Suprapubic skin (tissue), 4 donors: ENCODE measurements around the gene CD44. TPM values are rescaled to one million over a fixed set of nuclear protein-coding genes. Genes with fewer than 3 reads are reported as not detected.
A peak's percentile ranks its signal among the peaks of the same experiment; 100 is the strongest.

ENCODE experiments used
- DNase-seq, 2 donors: peaks; one replicate each; pipeline ENCODE4 v3.0.0-alpha.2; 2019; ENCODE audit warnings: low spot score in 2 of 2
- H3K27ac ChIP-seq: fragments of 200-600 bp; sonication (generic); one replicate; pipeline ENCODE4 v1.5.1; 2019
- H3K27me3 ChIP-seq: fragments of 200-600 bp; sonication (generic); one replicate; pipeline ENCODE4 v1.5.1; 2019
- H3K36me3 ChIP-seq: fragments of 200-600 bp; sonication (generic); one replicate; pipeline ENCODE4 v1.5.1; 2019
- H3K4me1 ChIP-seq: fragments of 200-600 bp; sonication (generic); one replicate; pipeline ENCODE4 v1.5.1; 2019
- H3K4me3 ChIP-seq: fragments of 200-600 bp; sonication (generic); one replicate; pipeline ENCODE4 v1.5.1; 2019; ENCODE audit warnings: mild to moderate bottlenecking
- H3K9me3 ChIP-seq: fragments of 200-600 bp; sonication (generic); one replicate; pipeline ENCODE4 v1.5.1; 2019
- CTCF ChIP-seq, 2 donors: fragments of 200-600 bp in 1 of 2; fragments of 450-650 bp in 1 of 2; sonication (generic) in 1 of 2; IDR thresholded peaks; one replicate each; pipeline ENCODE4 v1.5.1; 2016 to 2019; ENCODE audit warnings: antibody characterized with exemption in 2 of 2, mild to moderate bottlenecking in 1 of 2, moderate library complexity in 1 of 2
- EP300 ChIP-seq: sonication (generic); formaldehyde crosslinking; IDR thresholded peaks from one replicate; pipeline ENCODE4 v1.6.1; 2017; ENCODE audit warnings: antibody characterized with exemption
- POLR2A ChIP-seq, 2 donors: fragments of 450-650 bp; IDR thresholded peaks; one replicate each; pipeline ENCODE4 v1.6.1; 2017; ENCODE audit warnings: antibody characterized with exemption in 2 of 2, mild to moderate bottlenecking in 2 of 2, moderate library complexity in 2 of 2
- POLR2AphosphoS5 ChIP-seq, 3 donors: sonication (generic); formaldehyde crosslinking; IDR thresholded peaks; one replicate each; pipeline ENCODE4 v1.6.1; 2017; ENCODE audit warnings: antibody characterized with exemption in 3 of 3
- WGBS: methylation state at CpG from one replicate; pipeline ENCODE4 v1.1.5; 2018; 5-methylcytosine and 5-hydroxymethylcytosine counted together
- total RNA-seq, 4 donors: library from RNA; depleted of rRNA; stranded (reverse); fragments of >200 nt; gene quantifications; one replicate each; pipeline ENCODE4 v1.1.0, GENCODE V29; 2016

Gene CD44
- total RNA-seq, 4 donors from 2014 or later = 1,361 to 2,207 (median 1,502) TPM

GRCh38 chr11:35157814-35158700 lies 19.1 kb downstream of the CD44 start:
- no peaks in the 10 kb centered on the region for H3K9me3 ChIP-seq
- peak overlapping the region; percentile 7 for H3K4me3 ChIP-seq
- no peak for DNase-seq
- WGBS = 38% methylated on average over 12 of the region's 12 CpGs
- no peak for TF ChIP-seq CTCF (IDR thresholded peaks at IDR 0.05)
- peak overlapping the region; percentile 87 for H3K27ac ChIP-seq
- H3K4me1 ChIP-seq = peaks cover 100% of the 10 kb centered on the region
- H3K27me3 ChIP-seq = no peaks in the 10 kb centered on the region
- no peaks in the 10 kb centered on the region for H3K36me3 ChIP-seq

DNA sequence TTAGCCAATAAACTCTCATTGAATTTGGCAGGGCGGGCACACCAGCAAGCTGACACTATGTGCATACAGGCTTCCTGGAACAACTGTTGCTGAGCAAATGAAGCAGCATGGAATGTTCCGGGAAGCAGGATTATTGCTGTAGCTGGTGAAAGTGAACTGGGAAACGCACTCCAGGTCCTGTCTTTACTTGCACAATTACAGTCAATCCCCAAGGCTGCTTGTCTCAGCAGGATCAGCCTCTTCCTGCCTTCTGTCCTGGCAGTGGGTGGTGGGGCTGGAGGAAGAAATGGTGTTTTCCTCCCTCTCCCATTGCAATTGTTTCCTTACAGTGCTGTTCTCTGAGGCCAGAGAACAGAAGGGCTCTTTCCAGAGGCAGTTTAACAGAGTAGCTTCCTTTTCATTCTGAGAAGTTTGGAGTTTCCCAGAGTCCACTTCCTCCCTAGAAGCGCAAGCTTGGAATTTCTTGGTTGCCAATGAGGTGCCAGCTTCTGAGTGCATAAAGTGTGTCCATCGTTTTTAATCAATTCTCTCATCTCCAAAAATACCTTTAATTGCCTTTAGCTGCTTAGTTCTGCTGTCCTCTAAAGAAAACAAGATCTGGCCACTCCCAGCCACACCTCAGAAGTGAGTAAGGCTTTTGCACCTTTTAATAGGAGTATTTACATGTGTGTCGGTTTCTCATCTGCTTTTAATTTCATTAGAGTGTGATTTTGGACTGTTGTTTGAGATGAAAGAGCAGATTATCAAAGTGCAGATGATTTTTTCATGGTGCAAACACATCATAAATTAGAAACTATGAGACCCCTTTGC lies 19.9 kb downstream of the CD44 start:
- Histone ChIP-seq H3K4me3 (peak overlapping the region; percentile 7), H3K36me3 (no peaks in the 10 kb centered on the region), H3K4me1 (peaks cover 100% of the 10 kb centered on the region), H3K9me3 (no peaks in the 10 kb centered on the region), H3K27me3 (no peaks in the 10 kb centered on the region), H3K27ac (peak overlapping the region; percentile 87)
- TF ChIP-seq POLR2A (IDR thresholded peaks at IDR 0.05) (no peak), POLR2AphosphoS5 (IDR thresholded peaks at IDR 0.05) (peak; percentile 78 to 95 (median 79)), EP300 (peak; percentile 41), CTCF (IDR thresholded peaks at IDR 0.05) (no peak)
- 14% methylated on average over 6 of the region's 6 CpGs for WGBS
- peak in 1 of 2 donors; percentile 80 for DNase-seq

DNA sequence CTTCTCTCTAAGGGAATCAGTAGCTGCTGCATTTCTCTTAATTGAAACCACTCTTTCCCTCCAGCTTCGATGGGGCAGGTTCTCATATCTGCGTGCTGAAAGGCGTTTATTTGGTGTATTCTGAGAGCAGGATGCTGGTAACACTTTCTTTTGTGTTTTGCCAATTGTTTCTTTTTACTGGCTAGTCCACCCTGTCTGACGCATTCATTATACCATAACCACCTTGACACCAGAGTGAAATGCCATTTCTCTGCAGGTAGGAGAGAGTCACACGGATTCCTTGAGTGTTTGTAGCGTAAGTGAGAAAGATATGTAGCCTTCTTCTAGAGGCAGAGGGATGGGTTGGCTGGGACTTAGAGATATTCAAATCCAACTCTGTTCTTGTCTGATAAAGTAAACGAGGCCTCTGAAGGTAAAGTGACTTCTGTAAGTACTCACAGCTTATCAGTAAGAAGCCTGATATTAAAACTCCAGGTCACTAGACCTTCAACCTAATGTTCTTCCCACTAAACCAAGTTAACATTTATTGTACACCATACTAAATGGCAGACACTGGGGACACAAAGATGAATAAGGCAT lies 21.4 kb downstream of the CD44 start:
- H3K4me1 ChIP-seq = peaks cover 100% of the 10 kb centered on the region
- H3K9me3 ChIP-seq = no peaks in the 10 kb centered on the region
- H3K27me3 ChIP-seq = no peaks in the 10 kb centered on the region
- DNase-seq = no peak
- peak overlapping the region; percentile 87 for H3K27ac ChIP-seq
- TF ChIP-seq EP300 (no peak), CTCF (IDR thresholded peaks at IDR 0.05) (no peak), POLR2A (IDR thresholded peaks at IDR 0.05) (no peak), POLR2AphosphoS5 (IDR thresholded peaks at IDR 0.05) (no peak)
- no peak overlapping the region for H3K4me3 ChIP-seq
- H3K36me3 ChIP-seq = no peaks in the 10 kb centered on the region
- 58% methylated on average over 7 of the region's 7 CpGs for WGBS

DNA sequence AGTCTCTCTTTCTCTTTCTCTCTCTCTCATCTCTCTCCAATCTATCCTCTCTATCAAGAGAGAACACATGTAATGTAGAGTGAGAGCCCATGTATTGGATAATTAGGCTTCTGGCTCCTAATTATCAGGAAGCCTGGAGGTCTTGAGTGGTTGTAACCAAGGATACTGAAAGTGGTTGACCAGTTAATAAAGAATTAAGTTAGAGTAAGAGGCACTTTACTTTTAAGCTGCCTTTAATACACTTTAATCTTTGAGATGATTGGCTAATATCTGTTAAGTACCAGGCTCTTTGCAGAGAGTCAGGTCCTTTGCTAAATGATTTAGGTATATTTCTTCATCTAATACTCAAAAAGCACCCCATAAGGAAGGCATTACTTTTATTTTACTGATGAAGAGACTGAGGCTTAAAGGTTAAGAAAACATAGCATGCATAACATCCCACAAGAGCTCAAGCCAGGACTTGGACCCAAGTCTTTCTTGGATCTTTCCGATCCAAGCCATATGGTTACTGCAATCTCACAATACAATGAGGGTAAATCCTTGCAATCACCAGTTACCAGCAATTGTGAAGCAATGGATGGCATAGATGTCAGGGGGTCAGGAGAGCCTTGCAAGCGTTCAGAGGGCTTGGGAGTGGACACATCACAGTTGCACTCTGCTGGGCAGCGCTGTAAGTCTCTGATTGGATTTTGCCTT lies 22.1 kb downstream of the CD44 start:
- H3K4me1 ChIP-seq = peaks cover 100% of the 10 kb centered on the region
- TF ChIP-seq CTCF (IDR thresholded peaks at IDR 0.05) = no peak
- TF ChIP-seq POLR2A (IDR thresholded peaks at IDR 0.05) = no peak
- no peak for TF ChIP-seq EP300
- TF ChIP-seq POLR2AphosphoS5 (IDR thresholded peaks at IDR 0.05) = no peak
- H3K27me3 ChIP-seq = no peaks in the 10 kb centered on the region
- peak overlapping the region; percentile 87 for H3K27ac ChIP-seq
- no peak for DNase-seq
- H3K36me3 ChIP-seq = no peaks in the 10 kb centered on the region
- no peak overlapping the region for H3K4me3 ChIP-seq
- 89% methylated on average over 3 of the region's 3 CpGs for WGBS
- H3K9me3 ChIP-seq = no peaks in the 10 kb centered on the region
